Keratinocyte (primary cell): ENCODE measurements around the gene MYO7B. TPM values are rescaled to one million over a fixed set of nuclear protein-coding genes. Genes with fewer than 3 reads are reported as not detected.

Source experiments
- DNase-seq: peaks from one replicate; pipeline ENCODE4 v3.0.0-alpha.2; 2011; ENCODE audit warnings: low read depth, missing footprints, low spot score
- FAIRE-seq: peaks from 2 replicates; lab custom pipeline; 2011; peaks lifted over from hg19 to GRCh38; lab: Jason Lieb, UNC
- H2AFZ ChIP-seq: 2 replicates; pipeline ENCODE4 v1.6.0; 2012; ENCODE audit warnings: low read length, control low read depth, inconsistent platforms; ENCODE audit not compliant: control insufficient read depth
- H3K27ac ChIP-seq: 2 replicates; pipeline ENCODE4 v1.5.1; 2011; ENCODE audit warnings: low read length; ENCODE audit not compliant: control insufficient read depth, insufficient read depth
- H3K27me3 ChIP-seq: 3 replicates; pipeline ENCODE4 v1.6.0; 2011; ENCODE audit warnings: low read length; ENCODE audit not compliant: control insufficient read depth, insufficient read depth; ENCODE audit errors: extremely low read depth
- H3K36me3 ChIP-seq, 2 experiments: 2 replicates in 1 of 2; 3 replicates in 1 of 2; pipeline ENCODE4 v1.5.1; 2011; ENCODE audit warnings: low read length in 2 of 2, mild to moderate bottlenecking in 1 of 2; ENCODE audit not compliant: control insufficient read depth in 2 of 2, insufficient read depth in 2 of 2; ENCODE audit errors: extremely low read depth in 1 of 2
- H3K4me1 ChIP-seq: 3 replicates; pipeline ENCODE4 v1.5.1; 2011; ENCODE audit warnings: low read length; ENCODE audit not compliant: control insufficient read depth, insufficient read depth; ENCODE audit errors: extremely low read depth
- H3K4me2 ChIP-seq: 3 replicates; pipeline ENCODE4 v1.6.0; 2011; ENCODE audit warnings: low read depth, low read length; ENCODE audit not compliant: control insufficient read depth, insufficient read depth; ENCODE audit errors: extremely low read depth
- H3K4me3 ChIP-seq, 3 experiments: fragments of 200-600 bp in 1 of 3; sonication (generic) in 1 of 3; 2 replicates in 2 of 3; 3 replicates in 1 of 3; pipeline ENCODE4 v1.5.1; 2011 to 2016; ENCODE audit warnings: low read length in 3 of 3, mild to moderate bottlenecking in 3 of 3, control low read depth in 2 of 3, inconsistent platforms in 1 of 3, low read depth in 1 of 3, mixed read lengths in 1 of 3, mixed run types in 1 of 3, moderate library complexity in 1 of 3; ENCODE audit not compliant: control insufficient read depth in 2 of 3, insufficient read depth in 2 of 3; ENCODE audit errors: extremely low read depth in 1 of 3
- H3K79me2 ChIP-seq: 2 replicates; pipeline ENCODE4 v1.6.0; 2012; ENCODE audit warnings: low read length; ENCODE audit not compliant: control insufficient read depth, insufficient read depth
- H3K9ac ChIP-seq: 3 replicates; pipeline ENCODE4 v1.6.0; 2011; ENCODE audit warnings: low read length; ENCODE audit not compliant: control insufficient read depth, insufficient read depth; ENCODE audit errors: extremely low read depth
- H3K9me1 ChIP-seq: 3 replicates; pipeline ENCODE4 v1.6.0; 2011; ENCODE audit warnings: low read length; ENCODE audit not compliant: control insufficient read depth, insufficient read depth; ENCODE audit errors: extremely low read depth
- H3K9me3 ChIP-seq: 2 replicates; pipeline ENCODE4 v1.5.1; 2012; ENCODE audit warnings: low read depth, low read length; ENCODE audit not compliant: control insufficient read depth
- H4K20me1 ChIP-seq: 3 replicates; pipeline ENCODE4 v1.6.0; 2011; ENCODE audit warnings: low read length; ENCODE audit not compliant: control insufficient read depth, insufficient read depth; ENCODE audit errors: extremely low read depth
- CTCF ChIP-seq, 3 experiments: IDR thresholded peaks in 1 of 3; conservative IDR thresholded peaks in 1 of 3; optimal IDR thresholded peaks in 1 of 3; 2 replicates in 2 of 3; 3 replicates in 1 of 3; pipeline versions ENCODE3 to v1.5.1; 2011; ENCODE audit warnings: low read length in 3 of 3, mild to moderate bottlenecking in 3 of 3, moderate library complexity in 2 of 3, control low read depth in 1 of 3, inconsistent platforms in 1 of 3; ENCODE audit not compliant: insufficient read depth in 2 of 3; ENCODE audit errors: extremely low read depth in 1 of 3
- EZH2 ChIP-seq: IDR thresholded peaks from one replicate; pipeline ENCODE4 v1.6.1; 2012; ENCODE audit warnings: inconsistent platforms, mild to moderate bottlenecking, low read length, moderate library complexity
- dilution Hi-C: fragments of 300-500 bp; cut with MboI; formaldehyde crosslinking; loops from one replicate; pipeline ENCODE4 v1.7.0; 2020; ENCODE audit warnings: low sequenced_read_pairs; ENCODE audit not compliant: extremely low pct_ligation_motif_present
- polyA plus RNA-seq, 5 experiments: library from polyadenylated mRNA; depleted of rRNA in 3 of 5; stranded (reverse) in 3 of 5; stranded (forward) in 1 of 5; unstranded in 1 of 5; fragments of >200 nt; gene quantifications; 1 replicate in 1 of 5; 2 replicates in 3 of 5; 3 replicates in 1 of 5; pipeline versions ENCODE4 v1.2.1 to v1.2.3, GENCODE V29; 2011 to 2012; ENCODE audit warnings: missing spikeins in 2 of 5, low read depth in 1 of 5, low replicate concordance in 1 of 5

Gene MYO7B
- polyA plus RNA-seq, 1 donor (not counting 4 experiments of a cell fraction or from before 2014, with no cell fraction given) = not detected

GRCh38 chr2:127634066-127634617 is 98.7 kb downstream of the MYO7B start:
- no peak for TF ChIP-seq EZH2
- TF ChIP-seq CTCF (optimal IDR thresholded peaks at IDR 0.05 in 1 of 3, IDR thresholded peaks at IDR 0.05 in 1 of 3, conservative IDR thresholded peaks at IDR 0.05 in 1 of 3; ENCODE audit: extremely low read depth in 1 of 3, insufficient read depth in 2 of 3, low read length in 3 of 3) = no peak
- Histone ChIP-seq H3K9me3 (no peaks in the 10 kb centered on the region), H3K79me2 (no peaks in the 10 kb centered on the region), H3K27ac (no peak overlapping the region), H3K36me3 (no peaks in the 10 kb centered on the region), H3K9me1 (no peaks in the 10 kb centered on the region), H2AFZ (no peak overlapping the region), H3K4me1 (peaks cover 12% of the 10 kb centered on the region), H4K20me1 (no peaks in the 10 kb centered on the region), H3K4me2 (no peak overlapping the region), H3K9ac (no peak overlapping the region), H3K4me3 (no peak overlapping the region), H3K27me3 (no peaks in the 10 kb centered on the region)
- dilution Hi-C loops = no loop called here
- FAIRE-seq (no peak), DNase-seq (no peak)

- H4K20me1 ChIP-seq = no peaks in the 10 kb centered on the region
- FAIRE-seq (no peak), DNase-seq (no peak)
- dilution Hi-C loops = no loop called here
- no peak overlapping the region for H2AFZ ChIP-seq
- H3K9me3 ChIP-seq = no peaks in the 10 kb centered on the region
- no peak overlapping the region for H3K27ac ChIP-seq
- H3K4me2 ChIP-seq = no peak overlapping the region
- no peaks in the 10 kb centered on the region for H3K27me3 ChIP-seq
- no peak overlapping the region for H3K4me3 ChIP-seq
- H3K4me1 ChIP-seq = peaks cover 12% of the 10 kb centered on the region
- H3K36me3 ChIP-seq = no peaks in the 10 kb centered on the region
- no peaks in the 10 kb centered on the region for H3K9me1 ChIP-seq
- no peak overlapping the region for H3K9ac ChIP-seq
- H3K79me2 ChIP-seq = no peaks in the 10 kb centered on the region
- TF ChIP-seq CTCF (optimal IDR thresholded peaks at IDR 0.05 in 1 of 3, IDR thresholded peaks at IDR 0.05 in 1 of 3, conservative IDR thresholded peaks at IDR 0.05 in 1 of 3; ENCODE audit: extremely low read depth in 1 of 3, insufficient read depth in 2 of 3, low read length in 3 of 3) = no peak
These were observed 99.3 kb downstream of the MYO7B start for GRCh38 chr2:127634626-127635379.
